NCI-H128 (cell line): ENCODE results near the gene AREG.

Experiments used
- DNase-seq: peaks from one replicate; lab custom pipeline; 2025; ENCODE audit not compliant: unreplicated experiment; lab: John Stamatoyannopoulos, UW

AREG gene

DNA sequence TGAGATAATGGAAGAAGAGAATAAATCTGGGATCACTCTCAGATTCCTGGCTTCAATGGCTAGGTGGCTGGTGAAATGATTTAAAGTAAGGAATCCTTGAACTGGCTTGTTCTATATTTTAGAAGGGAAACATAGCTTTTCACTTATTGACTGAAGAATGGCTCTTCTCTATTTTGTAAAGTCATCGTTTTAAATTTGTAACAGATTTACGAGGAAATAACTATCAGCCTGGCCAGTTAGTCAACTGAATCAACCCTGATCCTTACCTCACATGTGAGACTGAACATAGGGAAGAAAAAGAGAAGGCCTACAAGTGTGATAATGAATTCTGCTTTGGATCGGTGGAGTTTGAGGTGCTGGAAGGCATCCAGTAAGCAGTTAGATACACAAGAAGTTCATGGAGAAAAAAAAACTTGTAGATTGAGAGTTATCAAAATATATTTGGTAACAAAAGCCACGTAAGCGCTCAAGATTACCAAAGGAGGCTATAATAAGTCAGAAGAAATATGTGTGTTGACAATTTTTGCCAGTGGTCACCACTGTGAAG is 12.0 kb downstream of the AREG start:
- DNase-seq: no peak

- DNase-seq: no peak
Observed at GRCh38 chr4:74460833-74461232, 15.9 kb downstream of the AREG start.

DNA sequence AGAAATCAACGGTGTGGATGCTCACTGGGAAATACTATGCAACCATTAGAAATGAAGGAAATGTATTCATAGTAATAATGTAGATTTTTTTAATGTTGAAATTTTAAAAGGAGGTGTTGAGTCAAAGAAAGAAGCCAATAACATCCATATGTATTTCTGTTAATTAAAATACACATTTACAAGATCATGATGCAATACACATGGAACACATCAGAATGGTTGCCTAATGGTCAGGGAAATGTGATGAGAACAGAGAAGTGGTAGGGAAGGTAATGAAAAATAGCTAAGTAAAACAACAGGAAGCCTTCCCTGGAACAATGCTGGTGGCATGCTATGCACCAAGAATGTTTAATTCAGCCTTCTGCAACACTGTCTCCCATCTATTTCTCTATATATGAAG is 18.2 kb downstream of the AREG start:
- DNase-seq: no peak

DNA sequence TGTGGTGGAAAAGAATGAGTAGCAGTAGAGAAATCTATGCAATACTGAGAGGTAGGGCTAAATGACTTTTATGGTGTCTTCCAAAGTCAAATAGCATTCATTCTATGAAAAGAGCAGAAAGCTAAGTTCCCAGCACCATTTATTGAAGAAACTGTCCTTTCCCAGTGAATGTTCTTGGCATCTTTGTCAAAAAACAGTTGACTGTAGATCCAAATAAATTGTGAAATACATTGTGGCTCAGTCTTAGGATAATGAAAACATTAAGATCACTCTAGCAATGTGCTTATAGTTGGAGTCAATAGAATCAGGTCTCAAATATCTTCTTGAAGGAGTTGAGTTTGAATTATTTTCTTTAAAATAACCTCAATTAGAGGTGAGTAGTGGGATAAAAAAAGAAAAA is 19.4 kb downstream of the AREG start:
- DNase-seq: no peak

- DNase-seq: no peak
Observed at GRCh38 chr4:74466242-74466641, 21.3 kb downstream of the AREG start.

- no peak for DNase-seq
Observed at GRCh38 chr4:74471264-74471663, 26.3 kb downstream of the AREG start.

GRCh38 chr4:74473155-74473811 is 28.3 kb downstream of the AREG start:
- DNase-seq: no peak

GRCh38 chr4:74474345-74475090 is 29.6 kb downstream of the AREG start:
- DNase-seq: no peak

DNA sequence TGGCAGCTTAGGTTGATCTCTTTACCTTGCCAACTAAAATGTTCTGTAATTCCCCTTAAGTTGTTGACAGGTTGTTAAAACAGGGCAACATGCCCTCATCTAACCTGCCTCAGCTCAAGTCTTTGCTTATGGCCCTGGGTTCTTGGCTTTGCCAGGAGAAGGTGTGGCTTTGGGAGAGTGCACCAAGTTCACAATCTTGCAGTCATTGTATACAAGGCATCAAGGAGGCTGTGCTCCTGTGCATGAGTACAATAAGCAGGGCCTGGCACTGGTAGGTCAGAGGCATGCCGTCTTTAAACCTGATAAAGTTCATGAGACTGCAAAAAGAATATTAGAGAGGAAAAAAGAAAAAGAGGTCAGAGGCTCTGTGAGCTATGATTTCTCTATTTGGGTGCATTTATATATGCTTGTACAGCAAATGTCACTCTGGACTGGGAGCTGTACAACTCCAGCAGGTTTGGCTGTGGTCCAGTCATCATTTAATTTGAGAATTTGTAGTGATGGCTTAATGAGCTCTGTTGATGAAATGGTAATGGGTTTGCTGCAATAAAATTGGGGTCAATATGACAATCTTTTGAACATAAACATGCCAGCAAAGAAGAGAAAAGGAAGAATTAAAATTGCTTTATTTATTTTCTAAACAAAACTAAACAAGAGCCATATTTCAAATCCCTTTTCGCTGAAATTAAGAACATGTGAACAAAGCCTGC is 30.3 kb downstream of the AREG start:
- no peak for DNase-seq

- no peak for DNase-seq
Observed at GRCh38 chr4:74475946-74476345, 31.0 kb downstream of the AREG start.

GRCh38 chr4:74479009-74479408 is 34.1 kb downstream of the AREG start:
- no peak for DNase-seq

- no peak for DNase-seq
Observed at GRCh38 chr4:74480267-74480666, 35.3 kb downstream of the AREG start.

DNA sequence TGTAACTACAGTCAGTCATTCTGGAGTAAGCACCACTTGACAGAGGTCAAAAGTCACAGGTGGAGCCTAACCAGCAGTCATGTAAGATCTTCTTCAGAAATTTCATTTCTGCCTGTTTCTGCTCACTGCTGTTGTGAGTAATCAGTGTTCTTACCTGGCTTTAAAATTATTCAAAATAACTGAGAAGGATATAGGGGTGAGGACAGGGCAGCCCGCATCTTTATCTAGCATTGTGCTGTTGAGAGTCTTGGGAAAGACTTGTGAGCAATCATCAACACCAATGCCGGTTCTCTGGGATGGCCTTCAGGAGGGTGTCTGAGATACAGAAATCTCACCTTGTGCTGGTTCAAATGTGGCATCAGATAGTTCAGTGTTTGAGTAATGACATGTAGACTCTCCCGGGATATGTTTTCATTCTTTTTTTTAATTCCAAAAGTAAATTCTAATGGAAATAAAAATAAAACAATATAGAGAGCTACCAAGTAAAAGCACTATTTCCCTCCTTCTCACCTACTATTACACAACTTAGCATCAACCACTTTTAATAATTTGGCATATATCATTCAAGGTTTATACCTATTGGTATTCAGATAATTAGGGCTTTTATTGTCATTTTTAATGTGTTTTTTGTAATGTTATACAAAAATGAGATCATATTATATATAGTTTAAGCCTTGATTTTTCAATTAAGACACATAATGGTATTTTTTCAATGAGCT is 37.1 kb downstream of the AREG start:
- DNase-seq: no peak

- DNase-seq: no peak
Observed at GRCh38 chr4:74483226-74483911, 38.4 kb downstream of the AREG start.

GRCh38 chr4:74486905-74487304 is 42.0 kb downstream of the AREG start:
- no peak for DNase-seq

DNA sequence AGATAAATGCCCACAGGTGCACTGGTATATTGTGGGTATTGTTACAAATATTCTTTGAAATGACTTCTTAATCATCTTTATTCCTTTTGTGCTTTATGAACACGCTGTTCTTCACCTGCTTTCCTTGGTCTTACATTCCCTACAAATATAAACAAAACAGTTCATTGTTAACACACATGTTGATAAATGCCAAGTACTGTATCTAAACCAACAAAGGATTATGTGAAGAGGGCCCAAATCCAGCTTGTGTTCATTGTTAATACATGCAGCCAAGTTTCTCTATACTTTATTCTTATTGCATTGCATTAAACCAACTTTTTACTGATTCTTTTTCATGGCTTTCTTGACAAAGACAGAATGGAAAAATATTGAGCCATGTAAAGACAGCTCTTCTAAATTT is 42.8 kb downstream of the AREG start:
- no peak for DNase-seq

DNA sequence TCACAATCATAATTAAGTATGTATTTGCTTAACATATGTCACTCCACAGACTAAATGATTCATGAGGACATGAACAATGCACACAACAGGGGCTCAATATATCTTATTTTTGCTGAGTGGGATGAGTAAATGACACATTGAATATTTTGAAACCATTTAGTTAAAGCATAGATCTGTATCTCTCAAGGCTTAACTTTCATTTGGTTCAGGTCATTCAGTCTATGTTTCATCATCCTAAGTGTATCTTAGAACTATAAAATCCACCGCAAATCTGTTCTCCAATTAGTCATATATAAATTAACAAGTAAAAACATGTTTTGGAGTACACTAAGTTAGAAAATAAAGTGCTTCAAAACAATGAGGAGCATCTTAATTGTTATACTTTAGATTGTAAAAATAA is 45.8 kb downstream of the AREG start:
- DNase-seq: no peak

DNA sequence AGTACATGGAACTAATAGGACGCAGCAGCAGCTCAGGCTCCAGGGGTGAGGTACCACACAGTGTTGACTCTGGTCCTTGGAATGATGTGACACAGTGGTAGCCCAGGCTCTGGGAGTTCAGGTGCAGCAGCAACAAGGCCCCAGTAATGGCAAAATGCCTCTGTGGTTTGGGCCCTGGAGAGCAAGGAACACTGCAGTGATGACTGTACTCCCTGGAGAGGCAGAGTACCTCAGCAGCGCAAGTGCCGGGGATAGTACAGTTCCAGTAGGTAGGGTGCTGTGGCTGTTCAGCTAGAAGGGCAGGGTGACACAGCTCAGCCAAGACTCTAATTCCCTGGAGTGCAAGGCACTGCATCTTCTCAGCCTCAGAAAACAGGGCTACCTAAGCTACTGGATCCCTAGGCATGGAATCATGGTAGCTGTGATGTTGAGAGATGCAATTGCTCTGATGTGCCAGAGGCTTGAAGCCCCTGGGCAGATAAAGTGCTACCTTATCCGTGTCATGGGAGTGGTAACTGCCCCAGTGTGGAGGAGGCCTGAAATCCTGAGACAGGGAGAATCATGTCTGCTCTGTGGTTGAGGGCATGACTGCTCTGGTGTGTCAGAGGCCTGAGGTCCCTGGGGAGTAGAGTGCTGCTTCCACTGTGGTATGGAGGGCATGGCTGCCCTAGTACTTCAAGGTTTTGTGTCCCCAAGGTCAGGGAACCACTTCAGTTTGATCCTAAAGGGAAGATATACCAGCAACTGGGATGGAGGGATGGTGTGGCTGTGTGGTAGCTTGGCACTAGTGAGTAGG is 55.2 kb downstream of the AREG start:
- no peak for DNase-seq

DNA sequence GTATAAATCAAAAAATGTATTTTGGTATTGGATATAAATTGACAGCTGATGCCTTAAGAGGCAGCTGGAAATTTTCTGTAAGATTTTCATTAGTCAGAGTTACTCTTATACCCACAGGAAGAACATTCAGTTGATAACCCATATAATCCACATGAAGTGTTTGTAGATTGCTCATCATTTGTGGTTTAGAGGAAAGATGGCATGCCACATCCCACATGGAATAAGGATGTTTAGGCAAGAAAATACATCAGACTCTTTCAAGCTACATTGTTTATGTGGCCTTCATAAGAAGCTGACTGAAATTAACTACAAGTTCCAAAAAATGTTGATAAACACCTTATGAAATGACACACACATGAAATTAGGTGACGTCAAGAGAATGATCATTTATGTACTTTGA is 56.6 kb downstream of the AREG start:
- no peak for DNase-seq

GRCh38 chr4:74503580-74503979 is 58.6 kb downstream of the AREG start:
- no peak for DNase-seq
